Measurements from ENCODE around the gene DIAPH1. TPM values are rescaled to one million over a fixed set of nuclear protein-coding genes. Genes with fewer than 3 reads are reported as not detected.

The DIAPH1 gene
- total and polyA plus RNA-seq, 4 donors, result 51.5 to 74.7 (median 70.9) TPM

- no peak for TF ChIP-seq FOXA1 (IDR thresholded peaks at IDR 0.05)
- no peak for TF ChIP-seq RAD21 (IDR thresholded peaks at IDR 0.05)
- TF ChIP-seq SP1 (IDR thresholded peaks at IDR 0.05), result no peak
- no peak for TF ChIP-seq JUND (IDR thresholded peaks at IDR 0.05)
- TF ChIP-seq HNF4G (IDR thresholded peaks at IDR 0.05), result no peak
Measured at GRCh38 chr5:141529873-141530272, 88.9 kb downstream of the DIAPH1 start (continued).

GRCh38 chr5:141529002-141529401, 89.8 kb downstream of the DIAPH1 start:
- TF ChIP-seq JUND (IDR thresholded peaks at IDR 0.05) (no peak), YY1 (IDR thresholded peaks at IDR 0.05) (no peak), ZBTB33 (IDR thresholded peaks at IDR 0.05) (no peak), ATF3 (IDR thresholded peaks at IDR 0.05) (no peak), RAD21 (IDR thresholded peaks at IDR 0.05) (no peak), SP1 (IDR thresholded peaks at IDR 0.05) (no peak), EGR1 (IDR thresholded peaks at IDR 0.05; ENCODE audit: low read depth in 2 of 2) (no peak), HNF4A (conservative IDR thresholded peaks at IDR 0.05) (no peak), GABPA (IDR thresholded peaks at IDR 0.05 in 1 of 2, conservative IDR thresholded peaks at IDR 0.05 in 1 of 2) (no peak), NR2F2 (IDR thresholded peaks at IDR 0.05) (no peak), FOXA1 (IDR thresholded peaks at IDR 0.05) (no peak), MAX (IDR thresholded peaks at IDR 0.05) (no peak), HNF4G (IDR thresholded peaks at IDR 0.05) (no peak)
- 82% methylated on average over 5 of the region's 5 CpGs for WGBS
- peaks cover 7 to 39% (median 32%) of the 10 kb centered on the region in 4 donors for H3K36me3 ChIP-seq (ENCODE audit: control insufficient read depth in 4 of 4, insufficient read depth in 3 of 4, low read depth in 1 of 4, low read length in 3 of 4)
- H3K4me1 ChIP-seq (ENCODE audit: control insufficient read depth in 4 of 4, insufficient read depth in 4 of 4, low read length in 3 of 4), result peaks cover 7 to 49% (median 40%) of the 10 kb centered on the region in 4 donors
- no peaks in the 10 kb centered on the region for H3K9me3 ChIP-seq (ENCODE audit: control insufficient read depth in 4 of 4, low read length in 3 of 4)
- no peak overlapping the region for H3K9ac ChIP-seq (ENCODE audit: low read depth in 1 of 2, low read length in 2 of 2)
- H3K4me3 ChIP-seq (ENCODE audit: low read depth in 1 of 3, low read length in 3 of 3), result no peak overlapping the region
- H3K27me3 ChIP-seq (ENCODE audit: control insufficient read depth in 4 of 4, insufficient read depth in 4 of 4, low read length in 3 of 4), result no peaks in the 10 kb centered on the region
- peak overlapping the region; percentile 61 to 88 for H3K27ac ChIP-seq (ENCODE audit: low read depth in 1 of 2, low read length in 2 of 2)
- no peak for DNase-seq (ENCODE audit: low spot score)

GRCh38 chr5:141528291-141528984, 90.4 kb downstream of the DIAPH1 start:
- Histone ChIP-seq H3K9me3 (ENCODE audit: control insufficient read depth in 4 of 4, low read length in 3 of 4) (no peaks in the 10 kb centered on the region), H3K27me3 (ENCODE audit: control insufficient read depth in 4 of 4, insufficient read depth in 4 of 4, low read length in 3 of 4) (no peaks in the 10 kb centered on the region), H3K36me3 (ENCODE audit: control insufficient read depth in 4 of 4, insufficient read depth in 3 of 4, low read depth in 1 of 4, low read length in 3 of 4) (peaks cover 7 to 35% (median 30%) of the 10 kb centered on the region in 4 donors), H3K4me3 (ENCODE audit: low read depth in 1 of 3, low read length in 3 of 3) (no peak overlapping the region), H3K9ac (ENCODE audit: low read depth in 1 of 2, low read length in 2 of 2) (no peak overlapping the region), H3K4me1 (ENCODE audit: control insufficient read depth in 4 of 4, insufficient read depth in 4 of 4, low read length in 3 of 4) (peaks cover 7 to 50% (median 40%) of the 10 kb centered on the region in 4 donors), H3K27ac (ENCODE audit: low read depth in 1 of 2, low read length in 2 of 2) (peak overlapping the region; percentile 61 to 88)
- no peak for TF ChIP-seq GABPA (IDR thresholded peaks at IDR 0.05 in 1 of 2, conservative IDR thresholded peaks at IDR 0.05 in 1 of 2)
- TF ChIP-seq FOXA2 (IDR thresholded peaks at IDR 0.05), result no peak
- TF ChIP-seq RXRA (IDR thresholded peaks at IDR 0.05), result peak in 1 of 2 donors; percentile 21
- no peak for TF ChIP-seq YY1 (IDR thresholded peaks at IDR 0.05)
- no peak for TF ChIP-seq ZBTB33 (IDR thresholded peaks at IDR 0.05)
- TF ChIP-seq FOXA1 (IDR thresholded peaks at IDR 0.05), result no peak
- TF ChIP-seq JUND (IDR thresholded peaks at IDR 0.05), result no peak
- no peak for TF ChIP-seq RAD21 (IDR thresholded peaks at IDR 0.05)
- TF ChIP-seq TAF1 (conservative IDR thresholded peaks at IDR 0.05), result no peak
- TF ChIP-seq EGR1 (IDR thresholded peaks at IDR 0.05; ENCODE audit: low read depth in 2 of 2), result no peak
- TF ChIP-seq HNF4A (conservative IDR thresholded peaks at IDR 0.05), result peak in 1 of 2 donors; percentile 21
- TF ChIP-seq CTCF (IDR thresholded peaks at IDR 0.05; ENCODE audit: low read depth, low read length, missing input control), result no peak
- no peak for TF ChIP-seq NR2F2 (IDR thresholded peaks at IDR 0.05)
- no peak for TF ChIP-seq REST (IDR thresholded peaks at IDR 0.05)
- 67% methylated on average over 11 of the region's 11 CpGs for WGBS
- DNase-seq (ENCODE audit: low spot score), result peak; percentile 26

Measured in liver (tissue), 9 donors.